Right forelimb (tissue), 1 donor: ENCODE data around the gene ZFYVE1.
"Not testable (repeated sequence)": the region's sequence is repeated elsewhere in the genome, so short reads cannot be mapped to it uniquely, and the experiment has no call there.

Experiments used
- DNase-seq: peaks from one replicate; pipeline ENCODE4 v3.0.0-alpha.2; 2018

The ZFYVE1 gene

DNA sequence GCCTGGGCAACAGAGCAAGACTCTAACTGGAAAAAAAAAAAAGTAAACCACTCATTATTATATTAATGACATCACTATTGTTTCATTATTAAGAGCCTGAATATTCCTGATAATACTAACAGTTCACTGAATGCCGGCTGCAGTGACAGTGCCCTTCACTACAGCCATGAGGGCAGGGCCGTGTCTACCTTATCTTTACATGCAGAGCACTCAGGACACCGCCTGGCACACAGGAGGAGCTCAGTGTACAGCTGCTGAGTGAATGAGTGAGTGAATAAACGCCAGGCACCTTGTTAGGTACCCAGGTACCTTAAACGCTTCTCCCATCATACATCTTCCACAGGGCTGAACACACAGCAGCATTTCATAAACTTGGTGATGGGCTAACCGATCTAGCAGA lies 23.2 kb downstream of the ZFYVE1 start:
- no peak for DNase-seq

DNA sequence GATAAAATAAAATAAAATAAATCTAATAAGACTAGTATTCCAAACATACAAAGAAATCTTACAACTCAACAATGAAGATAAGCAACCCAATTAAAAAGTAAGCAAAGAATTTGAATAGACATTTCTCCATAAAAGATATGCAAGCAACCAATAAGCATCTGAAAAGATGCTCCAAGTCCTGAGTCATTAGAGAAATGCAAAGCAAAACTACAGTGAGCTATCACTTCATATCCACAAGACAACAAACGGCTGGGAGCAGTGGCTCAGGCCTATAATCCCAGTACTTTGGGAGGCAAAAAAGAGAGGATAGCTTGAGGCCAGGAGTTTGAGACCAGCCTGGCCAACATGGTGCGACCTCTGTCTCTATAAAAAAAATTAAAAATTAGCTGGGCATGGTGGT lies 26.8 kb downstream of the ZFYVE1 start:
- no peak for DNase-seq

DNA sequence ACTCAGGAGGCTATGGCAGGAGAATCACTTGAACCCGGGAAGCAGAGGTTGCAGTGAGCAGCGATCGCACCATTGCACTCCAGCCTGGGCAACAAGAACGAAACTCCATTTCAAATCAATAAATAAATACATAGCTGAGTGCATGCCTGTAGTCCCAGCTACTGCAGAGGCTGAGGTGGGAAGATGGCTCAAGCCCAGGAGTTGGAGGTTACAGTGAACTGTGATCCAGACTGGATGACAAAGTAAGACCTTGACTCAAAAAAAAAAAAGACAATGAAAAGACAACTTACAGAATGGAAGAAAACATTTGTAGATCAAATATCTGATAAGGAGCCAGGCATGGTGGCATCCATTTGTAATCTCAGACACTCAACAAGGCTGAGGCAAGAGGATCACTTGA lies 27.6 kb downstream of the ZFYVE1 start:
- no peak for DNase-seq

DNA sequence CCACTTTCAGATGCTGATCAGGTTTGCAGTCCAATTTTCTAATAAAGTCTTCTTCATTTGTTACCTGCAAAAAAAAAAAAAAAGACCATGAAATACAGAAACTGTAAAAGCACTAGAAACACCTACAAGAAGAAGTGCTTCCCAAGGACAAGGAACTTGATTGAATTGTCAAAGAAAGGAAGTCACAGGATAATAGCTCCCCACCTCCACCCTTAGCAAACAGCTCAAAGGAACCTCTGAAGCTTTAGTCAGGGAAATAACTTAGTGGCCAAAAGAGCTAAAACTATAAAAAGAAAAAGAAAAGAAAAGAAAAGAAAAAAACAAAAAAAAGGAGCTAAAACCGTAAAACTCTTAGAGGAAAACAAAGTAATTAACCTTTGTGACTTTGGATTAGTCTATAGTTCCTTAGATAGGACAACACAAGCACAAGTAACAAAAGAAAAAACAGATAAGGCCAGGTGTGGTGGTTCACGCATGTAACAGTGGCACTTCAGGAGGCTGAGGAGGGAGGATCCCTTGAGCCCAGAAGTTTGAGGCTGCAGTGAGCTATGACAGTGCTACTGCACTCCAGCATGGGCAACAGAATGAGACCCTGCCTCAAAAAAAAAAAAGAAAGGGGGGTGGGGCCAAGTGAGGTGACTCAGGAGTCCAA lies 28.5 kb downstream of the ZFYVE1 start:
- DNase-seq: no peak

DNA sequence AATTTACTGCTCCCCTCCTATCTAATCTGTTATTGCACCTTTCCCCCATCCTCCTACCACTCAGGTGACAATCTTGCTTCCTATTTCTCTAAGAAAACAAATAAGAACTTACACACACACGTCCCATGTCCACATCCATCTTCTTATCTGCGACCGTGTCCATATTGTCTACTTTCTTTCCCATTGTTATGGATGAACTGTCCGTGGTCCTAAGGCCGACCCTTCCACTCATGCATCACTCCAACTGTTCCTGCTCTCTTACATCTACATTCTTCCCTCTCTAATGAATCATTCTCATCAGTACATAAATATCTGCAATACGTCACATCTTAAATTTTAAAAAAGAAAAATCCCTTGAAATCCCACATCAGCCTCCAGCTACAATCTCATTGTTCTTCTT lies 30.0 kb downstream of the ZFYVE1 start:
- DNase-seq: no peak

DNA sequence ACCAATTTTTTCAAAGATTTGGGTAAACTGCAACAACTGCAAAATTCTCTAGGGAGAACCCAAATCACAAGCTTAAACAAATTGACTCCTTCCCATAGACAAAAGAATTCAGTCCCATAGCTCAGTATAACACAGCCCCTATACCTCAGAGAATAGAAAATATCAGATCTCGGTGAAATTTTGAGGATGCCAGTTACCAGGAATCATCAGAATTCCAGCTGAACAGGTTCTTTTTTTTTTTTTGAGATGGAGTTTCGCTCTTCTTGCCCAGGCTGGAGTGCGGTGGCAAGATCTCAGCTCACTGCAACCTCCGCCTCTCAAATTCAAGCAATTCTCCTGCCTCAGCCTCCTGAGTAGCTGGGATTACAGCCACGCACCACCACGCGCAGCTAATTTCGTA lies 36.7 kb downstream of the ZFYVE1 start:
- no peak for DNase-seq

DNA sequence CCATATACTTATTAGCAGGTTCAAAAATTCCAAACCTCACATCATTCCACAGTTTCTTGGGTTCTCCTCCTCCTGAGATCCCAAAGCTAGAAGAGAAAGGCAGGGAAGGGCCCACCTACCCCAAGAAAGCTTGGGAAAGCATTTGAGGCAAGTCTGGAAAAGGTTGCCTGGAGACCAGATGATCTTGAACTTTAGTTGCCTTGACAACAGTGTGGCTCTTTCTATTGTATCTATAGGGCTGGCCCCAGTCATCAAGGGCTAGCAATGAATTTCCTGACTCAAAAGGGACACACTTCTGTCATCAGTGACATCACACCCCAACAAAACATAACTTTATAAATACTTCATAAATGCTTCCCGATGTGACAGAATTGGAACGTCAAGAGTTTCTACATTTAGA lies 40.0 kb downstream of the ZFYVE1 start:
- DNase-seq: no peak

DNA sequence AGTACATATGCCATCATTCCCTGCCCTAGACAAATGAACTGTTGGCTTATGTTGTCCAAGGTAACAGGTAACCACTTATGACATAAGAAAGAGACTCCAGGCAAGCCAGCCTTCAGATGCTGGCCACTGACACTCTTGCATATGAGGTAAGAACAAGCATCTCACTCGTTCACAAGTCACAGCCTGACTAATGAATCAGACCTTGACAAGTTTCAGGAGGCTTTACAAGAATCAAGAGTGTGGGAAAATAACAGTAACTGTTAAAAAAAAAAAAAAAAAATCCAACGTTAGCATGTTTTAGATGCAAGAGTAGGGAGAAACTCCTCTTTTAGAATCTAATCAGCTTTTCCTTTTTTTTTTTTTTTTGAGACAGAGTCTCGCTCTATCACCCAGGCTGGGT lies 40.7 kb downstream of the ZFYVE1 start:
- DNase-seq: no peak

DNA sequence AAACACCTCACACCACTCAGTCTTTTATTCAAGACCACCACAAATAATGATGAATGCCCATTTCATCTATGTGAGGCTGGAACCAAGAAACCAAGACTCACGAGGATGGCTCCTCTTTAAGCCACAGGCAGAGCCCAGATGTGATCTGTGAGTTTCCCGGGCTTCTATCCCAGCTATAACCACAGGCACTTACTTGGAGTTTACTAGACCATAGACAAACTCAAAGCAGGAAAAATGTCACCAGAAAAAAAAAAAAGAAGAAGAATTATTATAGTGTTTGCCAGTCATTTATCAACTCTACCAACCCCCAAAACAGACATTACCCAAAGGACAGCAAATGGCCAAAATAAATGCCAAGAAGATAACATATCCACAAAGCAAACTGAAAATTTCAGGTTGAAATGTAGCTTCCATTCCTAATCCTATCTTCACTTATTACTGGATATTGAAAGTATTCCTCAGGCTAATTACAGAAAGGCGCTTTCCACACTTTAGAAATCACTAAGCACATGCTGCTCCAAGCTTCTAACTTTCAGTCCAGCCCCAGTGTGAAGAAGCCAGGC lies 44.7 kb downstream of the ZFYVE1 start:
- no peak for DNase-seq

DNA sequence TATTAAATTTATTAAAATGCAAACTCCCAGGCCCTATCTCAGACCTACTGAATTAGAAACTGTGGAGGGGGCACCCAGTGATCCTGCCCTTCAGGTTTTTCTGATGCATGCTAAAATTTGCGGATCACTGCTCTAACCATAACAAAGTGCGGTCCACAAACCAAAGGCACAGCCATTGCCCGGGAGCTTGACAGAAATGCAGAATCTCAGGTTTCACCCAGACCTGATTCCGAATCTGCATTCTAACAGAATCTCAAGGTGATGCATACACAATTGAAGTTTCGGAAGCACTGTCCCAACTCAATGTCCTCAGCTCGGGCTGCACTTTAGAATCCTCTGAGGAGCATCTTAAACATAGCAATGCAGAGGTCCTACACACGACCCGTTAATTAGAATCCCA lies 46.0 kb downstream of the ZFYVE1 start:
- DNase-seq: no peak

DNA sequence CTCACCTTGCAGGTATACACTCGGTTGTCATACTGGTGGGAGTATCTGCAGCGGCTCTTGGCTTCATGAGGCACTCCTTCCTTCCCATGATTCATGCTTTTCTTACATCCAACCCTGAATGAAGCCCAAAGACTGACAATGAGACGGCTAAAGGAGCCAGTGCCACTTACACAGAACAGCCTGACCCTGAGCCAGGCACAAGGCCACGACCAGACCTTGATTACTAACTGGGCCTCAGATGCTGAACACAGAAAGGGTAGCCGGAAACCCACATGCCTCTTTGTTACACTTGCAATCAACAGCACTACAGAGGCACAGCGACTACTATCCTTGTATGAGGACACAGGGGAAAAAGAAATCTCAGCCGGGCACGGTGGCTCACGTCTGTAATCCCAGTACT lies 48.0 kb downstream of the ZFYVE1 start:
- no peak for DNase-seq

DNA sequence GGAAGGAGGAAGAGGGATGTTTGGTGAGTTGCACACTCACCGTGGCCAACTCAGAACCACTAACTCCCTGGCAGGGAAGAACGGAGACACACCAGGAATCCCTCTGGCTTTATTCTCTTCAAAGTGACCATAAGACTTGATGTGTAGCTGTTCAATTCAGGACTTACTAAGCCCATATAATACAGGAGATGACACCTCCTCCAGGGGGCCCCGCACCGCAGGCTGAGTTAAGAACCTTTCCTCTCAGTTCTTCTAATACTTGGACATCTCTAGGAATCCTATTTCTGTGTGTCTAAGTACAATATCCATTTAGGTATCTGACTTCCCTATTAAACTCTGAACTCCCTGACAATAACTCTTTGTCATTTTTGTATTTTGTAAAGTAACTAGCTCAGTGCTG lies 51.1 kb downstream of the ZFYVE1 start:
- no peak for DNase-seq

DNA sequence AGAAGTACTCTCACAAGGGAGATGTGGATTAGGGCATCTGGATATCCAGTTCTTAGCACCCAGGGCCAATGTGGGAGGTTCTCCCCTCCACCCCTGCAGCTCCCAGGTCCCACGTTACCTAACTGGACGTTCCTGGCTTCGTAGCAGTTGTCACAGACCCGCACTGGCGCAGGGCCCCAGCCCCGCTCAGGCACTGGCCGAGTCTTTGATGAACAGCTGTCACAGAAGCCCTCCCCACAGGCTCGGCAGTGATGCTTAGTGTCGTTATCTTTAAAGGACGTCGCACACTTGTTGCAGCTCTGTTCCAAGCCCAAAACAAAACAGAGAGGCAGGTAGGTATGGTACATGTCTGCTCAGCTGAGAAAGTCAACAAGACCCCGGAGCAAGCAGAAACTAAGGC lies 52.2 kb downstream of the ZFYVE1 start:
- DNase-seq: no peak

DNA sequence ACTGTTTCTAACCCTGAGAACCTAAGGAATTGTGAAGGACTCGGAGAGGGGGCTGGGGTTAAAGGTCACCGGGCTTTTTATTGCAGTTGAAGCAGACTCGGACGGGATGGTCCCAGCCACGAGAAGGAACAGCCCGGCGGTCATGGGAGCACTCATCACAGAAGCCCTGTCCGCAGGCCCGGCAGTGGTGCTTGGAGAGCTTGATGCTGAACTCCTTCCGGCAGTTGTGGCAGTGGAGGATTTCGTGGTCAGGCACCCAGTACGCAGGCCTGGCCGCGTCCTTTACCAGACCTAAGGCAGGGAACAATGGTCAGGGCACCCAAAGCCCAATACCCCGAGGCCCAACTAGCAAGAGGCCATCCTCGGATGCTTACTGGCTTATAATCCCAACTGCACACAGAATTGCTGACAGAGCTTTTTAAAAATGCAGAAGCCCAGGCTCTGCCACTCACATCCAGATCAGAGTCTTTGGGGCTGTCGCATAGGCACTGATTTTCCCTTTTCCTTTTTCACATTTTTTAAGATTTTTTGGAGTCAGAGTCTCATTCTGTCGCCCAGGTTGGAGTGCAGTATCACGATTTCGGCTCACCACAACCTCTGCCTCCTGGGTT lies 56.0 kb downstream of the ZFYVE1 start:
- DNase-seq: no peak

DNA sequence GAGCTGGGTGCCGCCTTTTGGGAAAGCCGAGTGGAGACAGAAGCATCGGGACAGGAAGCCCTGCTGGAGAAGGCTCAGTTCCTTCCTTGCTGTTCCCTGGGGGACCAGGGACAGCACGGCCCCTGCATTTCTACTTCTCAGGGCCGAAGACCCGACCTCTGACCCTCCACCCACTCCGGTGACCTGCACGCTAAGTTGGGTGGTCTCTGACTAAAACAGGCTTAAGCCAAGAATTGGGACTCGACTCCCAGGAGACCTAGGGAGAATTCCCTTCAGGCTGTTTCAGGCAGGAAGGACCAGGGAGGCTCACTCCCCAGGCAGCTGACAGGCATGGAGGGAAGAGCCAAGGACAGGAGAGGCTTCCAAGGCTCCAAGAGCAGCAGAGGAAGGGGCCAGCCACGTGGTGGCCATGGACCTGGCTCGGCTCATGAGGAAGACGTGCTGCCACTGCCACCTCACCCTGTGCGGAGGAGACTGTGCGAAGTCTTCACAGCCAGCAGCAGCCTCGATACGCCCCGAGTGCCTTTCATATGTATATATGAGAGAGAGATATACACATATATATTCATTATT lies 56.8 kb downstream of the ZFYVE1 start:
- no peak for DNase-seq

DNA sequence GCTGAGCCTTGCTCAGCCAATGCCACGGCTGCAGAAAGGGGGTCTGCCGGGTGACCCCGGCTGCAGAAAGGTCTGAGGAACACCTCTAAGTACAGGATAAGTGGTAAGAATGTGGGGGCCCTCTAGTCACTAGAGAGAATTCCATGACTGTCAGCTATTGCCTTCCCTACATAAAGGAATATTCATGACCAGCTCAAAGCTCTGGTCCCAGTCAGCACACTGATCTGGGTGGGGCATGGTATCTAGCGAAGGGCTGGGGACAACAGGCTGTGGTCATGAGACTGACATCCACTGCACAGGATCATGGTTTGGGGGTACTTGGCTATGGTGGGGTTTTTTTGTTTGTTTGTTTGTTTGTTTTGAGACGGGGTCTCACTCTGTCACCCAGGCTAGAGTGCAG lies 58.6 kb downstream of the ZFYVE1 start:
- DNase-seq: no peak

DNA sequence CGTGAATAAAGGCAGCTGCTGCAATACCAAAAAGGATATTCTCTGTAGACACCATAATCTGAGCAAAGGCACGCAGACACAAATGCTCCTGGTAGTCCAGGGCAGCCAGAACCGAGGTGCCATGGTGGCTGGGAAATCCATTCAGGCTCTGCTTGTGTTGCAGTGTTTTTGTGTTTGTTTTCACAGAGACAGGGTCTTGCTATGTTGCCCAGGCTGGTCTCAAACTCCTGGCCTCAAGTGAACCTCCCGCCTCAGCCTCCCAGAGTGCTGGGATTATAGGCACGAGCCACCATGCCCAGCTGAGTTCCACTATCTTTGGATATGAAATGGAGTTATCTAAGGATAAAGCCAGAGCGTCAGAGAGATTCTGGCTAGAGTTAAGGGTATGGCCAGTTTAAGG lies 60.9 kb downstream of the ZFYVE1 start:
- no peak for DNase-seq

DNA sequence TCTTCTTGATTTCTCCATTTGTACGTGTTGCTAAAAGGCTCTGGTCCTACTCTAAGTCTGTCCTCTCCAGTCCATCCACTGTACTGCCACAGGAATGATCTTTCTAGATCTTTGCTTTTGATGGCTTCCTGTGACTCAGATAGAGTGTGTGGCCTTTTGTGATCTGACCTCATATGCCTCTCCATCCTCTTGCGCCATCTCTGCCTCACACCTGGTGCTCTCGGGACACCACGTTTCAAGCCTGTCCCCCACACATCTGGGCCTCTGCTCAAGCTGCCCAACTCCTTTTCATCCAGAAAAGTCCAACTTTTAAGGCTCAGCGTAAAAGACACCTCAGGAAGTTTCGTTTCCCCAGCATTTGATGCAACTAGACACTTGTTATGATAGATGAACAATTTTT lies 61.7 kb downstream of the ZFYVE1 start:
- no peak for DNase-seq

DNA sequence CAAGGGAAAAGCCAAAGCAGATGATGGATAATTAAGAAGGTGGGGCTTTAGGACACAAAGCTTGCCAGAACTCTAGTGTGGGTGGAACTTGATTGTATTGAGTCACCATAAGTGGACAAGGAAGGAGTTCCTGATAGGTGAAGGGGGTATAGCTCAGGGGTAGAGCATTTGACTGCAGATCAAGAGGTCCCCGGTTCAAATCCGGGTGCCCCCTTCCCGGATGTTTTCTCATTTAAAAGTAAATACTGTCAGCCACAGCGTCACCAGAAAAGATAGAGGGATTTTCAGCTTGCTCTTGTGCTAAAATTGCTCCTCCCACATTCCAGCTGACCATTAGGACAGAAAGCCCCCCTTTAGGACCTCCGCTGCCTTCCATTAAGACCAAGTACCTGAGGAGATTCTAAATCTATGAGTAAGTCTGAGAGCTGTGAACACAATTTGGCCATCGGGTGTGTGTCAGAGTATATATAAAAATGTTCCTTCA lies 64.0 kb downstream of the ZFYVE1 start:
- no peak for DNase-seq

DNA sequence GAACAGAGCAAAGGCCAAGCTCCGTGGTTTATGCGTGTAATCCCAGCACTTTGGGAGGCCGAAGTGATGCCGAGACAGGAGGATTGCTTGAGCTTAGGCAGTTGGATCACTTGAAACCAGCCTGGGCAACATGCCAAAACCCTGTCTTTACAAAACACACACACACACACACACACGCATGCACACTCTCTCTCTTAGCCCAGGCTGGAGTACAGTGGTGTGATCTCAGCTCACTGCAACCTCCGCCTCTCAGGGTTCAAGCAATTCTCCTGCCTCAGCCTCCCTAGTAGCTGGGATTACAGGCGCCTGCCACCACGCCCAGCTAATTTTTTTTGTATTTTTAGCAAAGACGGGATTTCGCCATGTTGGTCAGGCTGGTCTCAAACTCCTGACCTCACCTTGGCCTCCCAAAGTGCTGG lies 64.6 kb downstream of the ZFYVE1 start:
- DNase-seq: not testable (repeated sequence)

DNA sequence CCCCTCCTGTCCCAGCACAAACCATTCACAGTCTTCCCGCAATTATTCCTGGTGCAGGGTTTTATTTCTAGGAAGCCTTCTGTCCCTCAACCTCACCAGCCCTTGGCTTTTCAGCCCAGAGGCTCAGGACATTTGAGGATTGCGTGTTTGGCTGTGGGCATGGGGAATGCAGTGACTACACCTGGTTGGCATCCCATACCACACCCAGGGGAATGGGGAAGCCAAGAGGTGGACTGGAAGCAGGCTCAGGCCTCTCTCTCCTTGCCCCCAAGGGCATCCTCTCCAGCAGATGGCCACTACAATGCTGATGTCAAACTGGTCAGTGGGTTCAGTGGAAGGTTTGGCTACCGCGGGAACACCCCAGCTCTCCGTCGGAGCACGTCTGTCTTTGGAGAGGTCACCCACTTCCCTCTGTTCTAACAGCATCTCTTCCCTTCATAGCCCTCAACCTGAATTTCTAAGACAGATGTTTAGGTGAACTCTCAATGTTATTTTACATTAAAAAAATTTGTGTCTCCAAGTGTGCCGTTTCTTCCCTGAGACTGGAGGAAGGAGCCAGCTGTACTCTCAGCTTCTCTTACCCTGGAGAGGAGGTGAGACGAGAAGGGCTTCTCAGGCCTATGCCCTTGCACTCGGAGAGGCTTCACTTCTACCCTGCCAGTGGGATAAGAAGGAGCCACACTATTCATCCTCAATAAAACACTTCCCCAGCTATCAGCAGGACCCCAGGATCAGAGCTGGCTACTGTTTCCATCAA lies 65.1 kb downstream of the ZFYVE1 start:
- no peak for DNase-seq

DNA sequence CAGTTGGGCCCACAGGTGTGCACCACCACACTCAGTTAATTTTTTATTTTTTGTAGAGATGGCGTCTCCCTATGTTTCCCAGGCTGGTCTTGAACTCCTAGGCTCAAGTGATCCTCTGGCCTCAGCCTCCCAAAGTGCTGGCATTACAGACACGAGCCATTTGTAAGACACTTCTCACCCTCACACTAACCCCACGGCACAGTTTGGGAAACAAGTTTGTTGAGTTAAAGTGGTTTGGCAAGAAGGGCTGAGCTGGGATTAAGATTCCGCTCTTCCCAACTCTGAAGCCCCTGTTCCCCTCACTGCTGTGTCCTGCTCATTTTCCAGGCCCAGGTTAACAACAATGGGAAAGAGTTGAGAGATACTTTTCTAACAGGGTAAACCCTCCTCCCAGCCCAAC lies 65.9 kb downstream of the ZFYVE1 start:
- not testable (repeated sequence) for DNase-seq

DNA sequence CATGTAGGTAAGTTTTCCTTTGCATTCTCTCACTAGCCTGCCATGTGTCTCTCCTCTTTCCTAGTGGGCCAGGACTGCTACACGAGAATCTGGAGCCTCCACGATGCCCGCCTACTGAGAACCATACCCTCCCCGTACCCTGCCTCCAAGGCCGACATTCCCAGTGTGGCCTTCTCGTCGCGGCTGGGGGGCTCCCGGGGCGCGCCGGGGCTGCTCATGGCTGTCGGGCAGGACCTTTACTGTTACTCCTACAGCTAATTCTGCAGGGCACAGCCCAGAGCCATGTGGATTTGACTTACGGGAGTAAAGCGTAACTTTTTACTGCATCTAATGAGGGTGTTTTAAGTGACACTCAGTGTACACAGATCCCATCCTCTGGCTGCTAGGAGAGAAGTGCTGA lies 68.4 kb downstream of the ZFYVE1 start:
- no peak for DNase-seq

DNA sequence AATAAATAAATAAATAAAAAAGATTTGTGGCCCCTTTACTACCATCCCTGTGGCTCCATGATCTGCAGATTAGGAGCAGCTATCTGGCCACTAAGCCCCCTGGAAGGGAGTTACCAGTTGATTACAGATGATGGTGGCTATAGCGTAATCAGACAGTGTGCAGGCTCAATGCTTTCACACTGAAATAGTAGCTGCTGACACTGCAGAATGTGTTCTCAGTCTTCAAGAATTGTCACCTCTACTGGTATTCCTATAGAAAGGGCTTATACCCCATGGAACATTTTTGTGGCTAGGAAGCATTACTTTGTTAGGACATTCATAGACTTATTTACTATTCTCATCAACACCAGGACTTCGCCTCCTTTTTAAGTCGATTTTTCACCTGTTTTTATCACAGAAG lies 69.7 kb downstream of the ZFYVE1 start:
- no peak for DNase-seq
